Left lobe of liver (tissue), 2 donors: ENCODE results near the gene SWT1. TPM values are rescaled to one million over a fixed set of nuclear protein-coding genes. Genes with fewer than 3 reads are reported as not detected.

ENCODE experiments used
- ATAC-seq: fragments of 200-7000 bp; cut with Tn5 transposase; one replicate; pipeline ENCODE4 v1.9.1; 2020; ENCODE audit warnings: mild to moderate bottlenecking, moderate library complexity
- DNase-seq: peaks from one replicate; pipeline ENCODE4 v3.0.0-alpha.2; 2020; ENCODE audit warnings: low spot score
- total RNA-seq: library from RNA; stranded (reverse); gene quantifications from one replicate; pipeline ENCODE4 v1.2.1, GENCODE V29; 2021
- donor health status: DM: no; HTN: no; CAD: no; lungs with moderate emphysema.
- donor health status: DM: no; HTN: yes; CAD: no.

Gene SWT1
- total RNA-seq, 1 donor from 2014 or later: 3.2 TPM

DNA sequence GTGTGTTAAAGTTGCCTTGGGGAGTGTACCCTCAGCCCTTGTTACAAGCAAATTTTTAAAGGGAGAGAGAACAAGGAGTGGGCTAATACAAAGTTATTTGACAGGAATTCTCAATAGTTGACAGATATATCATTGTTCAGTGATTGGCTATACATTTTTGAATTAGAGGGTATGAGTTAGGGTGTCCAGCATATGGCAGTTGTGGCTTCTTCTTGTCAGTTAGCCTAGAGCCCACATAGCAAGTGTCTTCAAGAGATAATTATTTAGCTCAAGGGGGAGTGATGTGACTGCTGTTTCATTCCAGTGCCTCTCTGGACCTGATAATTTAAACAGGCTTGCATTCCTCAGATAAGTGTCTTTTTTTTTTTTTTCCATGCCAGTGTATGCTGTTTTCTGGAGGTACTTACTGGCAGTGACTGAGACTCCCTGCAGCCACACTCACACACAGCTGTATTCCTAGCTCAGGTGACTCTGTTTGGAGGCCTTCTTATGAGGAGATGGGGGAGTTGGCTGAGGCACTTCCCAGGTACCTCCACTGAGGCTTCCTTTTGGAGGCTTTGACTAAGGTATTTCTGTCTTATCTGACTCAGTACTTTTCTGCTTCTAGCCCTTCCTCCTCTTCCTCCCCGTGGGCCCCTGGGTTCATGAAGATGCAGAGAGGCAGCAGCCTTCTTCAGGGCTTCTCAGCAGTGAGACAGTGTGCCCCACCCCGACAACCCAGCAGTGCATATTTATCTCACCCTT, 127.7 kb downstream of the SWT1 start:
- DNase-seq (no peak), ATAC-seq (no peak)

DNA sequence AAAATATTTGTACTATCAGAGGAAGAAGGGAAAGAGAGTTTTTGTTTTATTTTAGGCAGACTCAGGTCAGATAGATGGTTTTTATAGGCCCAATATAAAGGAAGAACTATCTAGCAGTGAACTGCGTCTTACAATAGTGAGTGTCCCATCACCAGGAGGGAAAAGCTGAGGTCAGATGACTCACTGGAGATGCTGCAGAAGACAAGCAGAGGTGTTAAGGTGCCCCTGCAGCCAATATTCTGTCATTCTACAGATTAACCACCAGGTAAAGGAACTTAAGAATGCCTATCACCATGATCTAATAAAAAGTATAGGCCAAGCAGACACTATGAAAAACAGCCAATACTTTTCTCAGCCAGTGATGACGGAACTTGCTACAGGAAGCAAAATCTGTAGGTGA, 130.5 kb downstream of the SWT1 start:
- DNase-seq: no peak
- no peak for ATAC-seq

DNA sequence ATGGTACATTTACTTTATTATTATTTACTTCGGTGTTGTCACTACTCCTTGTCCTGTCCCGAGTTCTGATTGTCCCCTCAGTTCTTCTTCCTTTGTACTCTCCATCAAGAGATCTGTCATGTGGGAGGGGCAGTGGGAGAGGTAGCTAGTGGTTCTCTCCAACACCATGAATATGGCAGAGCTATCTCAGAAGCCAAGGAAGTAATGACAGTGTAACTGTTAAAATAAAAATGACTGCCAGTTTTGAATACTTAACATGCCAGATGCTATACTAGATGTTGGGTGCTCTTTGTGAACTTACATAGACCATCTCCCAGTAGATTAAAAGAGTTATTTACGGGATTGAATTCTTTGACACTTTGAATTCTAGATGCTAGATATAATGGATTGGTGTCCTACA, 131.5 kb downstream of the SWT1 start:
- ATAC-seq (no peak), DNase-seq (no peak)

DNA sequence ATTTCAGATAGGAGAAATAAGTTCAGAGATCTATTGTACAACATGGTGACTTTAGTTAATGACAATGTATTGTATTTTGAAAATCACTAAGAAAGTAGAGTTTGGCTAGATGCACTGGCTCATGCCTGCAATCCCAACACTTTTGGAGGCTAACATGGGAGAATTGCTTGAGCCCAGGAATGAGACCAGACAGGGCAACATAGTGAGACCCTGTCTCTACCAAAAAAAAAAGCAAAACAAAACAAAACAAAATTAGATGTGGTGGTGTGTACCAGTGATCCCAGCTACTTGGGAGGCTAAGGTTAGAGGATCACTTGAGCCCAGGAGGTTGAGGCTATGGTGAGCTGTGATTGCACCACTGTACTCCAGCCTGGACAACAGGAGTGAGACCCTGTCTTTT, 132.9 kb downstream of the SWT1 start:
- ATAC-seq: no peak
- DNase-seq: no peak

DNA sequence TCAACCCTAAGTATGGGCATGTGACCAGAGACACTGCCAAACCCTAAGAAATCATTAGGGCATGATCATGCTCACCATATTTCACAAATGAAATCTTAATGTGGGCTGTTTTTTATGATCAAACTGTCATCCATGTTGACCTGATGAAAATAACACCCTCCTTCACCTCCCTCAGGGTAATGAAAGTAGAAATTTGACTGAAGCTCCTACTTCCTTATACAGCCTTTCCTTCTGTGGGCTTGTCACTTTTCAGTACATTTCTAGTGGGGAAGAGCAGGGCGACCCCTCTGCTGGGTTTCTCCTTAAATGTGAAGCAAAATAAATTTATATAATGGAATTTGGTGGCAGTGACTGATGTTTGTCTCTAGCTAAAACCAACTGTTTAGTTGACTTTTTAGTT, 134.2 kb downstream of the SWT1 start:
- DNase-seq: no peak
- ATAC-seq: no peak

DNA sequence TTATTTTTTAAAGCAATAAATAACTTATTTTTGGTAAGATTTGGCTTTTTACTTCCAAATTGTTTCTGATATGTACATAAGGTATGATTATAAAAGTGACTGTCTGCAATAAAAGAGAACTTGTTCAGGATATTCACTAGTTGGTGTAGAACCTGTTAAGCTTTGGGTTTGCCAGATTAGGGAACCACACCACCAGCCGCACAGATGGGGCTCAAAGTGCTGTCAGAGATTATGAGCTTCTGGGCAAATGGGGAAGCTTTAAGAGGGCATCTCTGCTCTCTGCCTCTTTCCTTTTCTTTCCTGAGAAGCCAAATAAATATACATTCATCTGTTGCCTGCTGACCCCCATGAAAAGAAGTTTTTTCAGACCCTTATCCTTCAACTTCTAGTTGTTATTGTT, 134.7 kb downstream of the SWT1 start:
- no peak for ATAC-seq
- no peak for DNase-seq

DNA sequence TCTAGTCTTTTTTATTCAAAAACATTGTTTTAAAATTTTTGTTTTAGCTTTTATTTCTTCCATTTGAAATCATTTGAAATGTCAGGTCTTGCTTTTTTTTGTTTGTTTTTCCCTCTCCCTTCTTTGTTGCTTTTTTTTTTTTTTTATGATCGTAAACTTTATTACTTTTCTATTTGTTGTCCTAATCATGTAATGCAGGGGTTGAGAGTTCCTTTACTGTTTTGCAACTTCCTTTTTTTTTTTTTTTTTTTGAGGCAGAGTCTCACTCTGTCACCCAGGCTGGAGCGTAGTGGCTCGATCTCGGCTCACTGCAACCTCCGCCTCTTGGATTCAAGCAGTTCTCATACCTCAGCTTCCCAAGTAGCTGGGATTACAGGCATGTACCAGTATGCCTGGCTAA, 135.3 kb downstream of the SWT1 start:
- ATAC-seq (no peak), DNase-seq (no peak)

DNA sequence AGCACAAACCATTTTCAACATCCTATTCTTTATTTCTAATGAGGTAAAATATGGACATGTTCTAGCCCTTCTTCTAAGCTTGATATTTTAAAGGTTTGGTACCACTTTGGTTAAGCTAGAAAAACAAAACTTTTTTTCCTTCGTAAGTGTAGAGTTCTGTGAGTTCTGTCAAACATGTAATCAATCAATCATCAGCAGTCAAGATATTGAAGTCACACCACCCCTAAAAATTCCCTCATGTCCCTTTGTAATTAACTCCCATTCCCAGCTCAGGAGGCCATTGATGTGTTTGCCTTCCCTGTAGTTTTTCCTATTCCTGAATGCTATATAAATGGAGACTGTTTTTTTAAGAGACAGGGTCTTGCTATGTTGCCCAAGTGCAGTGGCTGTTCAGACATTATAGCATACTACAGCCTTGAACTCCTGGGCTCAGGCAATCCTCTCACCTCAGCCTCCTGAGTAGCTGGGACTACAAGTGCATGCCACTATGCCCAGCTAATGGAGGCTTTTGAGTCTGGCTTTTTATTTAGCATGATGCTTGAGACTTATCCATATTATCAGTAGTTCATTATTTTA, 137.1 kb downstream of the SWT1 start:
- ATAC-seq (no peak), DNase-seq (no peak)

DNA sequence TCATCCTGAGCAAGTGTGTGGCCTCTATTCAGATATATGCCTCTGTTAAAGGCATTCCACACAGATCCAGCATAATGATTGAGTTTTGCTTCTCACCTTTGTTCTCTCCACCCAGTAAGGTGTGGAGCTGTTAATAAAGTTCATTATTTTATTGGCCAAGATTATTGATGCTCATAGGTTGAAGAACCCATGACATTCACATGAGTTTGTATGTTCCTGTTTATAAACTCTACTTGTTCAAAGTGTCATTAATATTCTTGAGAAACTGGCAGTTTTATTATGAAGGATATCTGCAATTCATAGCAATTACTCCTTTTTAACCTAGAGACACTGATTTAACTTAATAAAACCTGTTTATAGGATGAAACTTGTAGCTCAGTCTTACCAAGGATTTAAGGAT, 138.1 kb downstream of the SWT1 start:
- ATAC-seq (no peak), DNase-seq (no peak)

DNA sequence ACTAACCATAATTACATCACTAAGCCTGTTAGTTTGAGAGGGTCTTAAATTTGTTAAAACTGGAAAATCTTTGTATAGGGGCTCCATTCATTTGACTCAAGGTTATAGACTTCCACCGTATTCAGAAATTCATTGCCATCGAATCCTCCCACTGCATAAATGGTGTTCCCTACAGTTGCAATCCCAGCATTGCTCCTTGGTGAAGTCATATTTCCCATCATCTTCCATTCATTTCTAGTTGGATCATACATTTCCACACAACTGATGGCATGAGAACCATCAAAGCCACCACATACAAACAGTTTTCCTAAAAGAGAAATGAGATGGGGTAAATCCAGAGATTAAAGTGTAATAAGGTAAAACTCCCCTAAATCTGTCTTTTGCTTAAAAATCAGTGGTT, 141.0 kb downstream of the SWT1 start:
- DNase-seq (no peak), ATAC-seq (no peak)

DNA sequence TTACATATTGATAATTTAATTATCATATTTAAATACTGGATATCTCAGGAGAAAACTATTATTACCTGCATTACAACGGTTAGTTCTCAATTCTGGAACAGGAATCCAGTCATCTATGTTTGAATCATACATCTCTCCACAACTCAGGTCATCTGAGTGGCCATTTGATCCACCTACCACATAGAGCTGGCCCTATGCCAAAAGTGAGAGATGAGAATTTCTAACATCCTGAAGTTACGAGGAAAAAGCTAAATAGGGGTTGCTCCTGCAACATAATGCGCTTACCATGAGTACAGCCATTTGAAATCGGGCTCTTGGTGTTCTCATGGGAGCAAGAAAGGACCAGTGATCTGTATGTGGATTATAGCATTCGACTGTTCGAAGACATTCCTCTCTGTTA, 143.2 kb downstream of the SWT1 start:
- DNase-seq: no peak
- ATAC-seq: no peak

DNA sequence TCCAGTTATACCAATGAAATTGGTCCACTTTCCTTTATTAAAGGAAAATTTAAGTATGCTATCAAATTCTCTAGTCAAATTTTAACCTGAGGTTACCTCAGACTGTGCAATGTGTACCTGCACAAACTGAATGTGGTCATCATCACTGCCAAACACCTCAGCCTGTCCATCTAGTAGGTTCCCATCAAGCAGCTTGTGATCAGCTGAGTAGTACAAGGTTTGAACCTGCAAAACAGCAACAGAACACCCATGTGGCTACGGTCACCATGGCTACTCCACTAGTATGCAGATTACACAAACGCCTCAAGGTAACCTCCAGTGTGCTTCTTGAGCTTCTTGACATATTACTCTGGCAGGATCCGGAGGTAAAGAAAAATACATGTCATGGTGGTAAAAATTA, 148.5 kb downstream of the SWT1 start:
- peak; percentile 63 for DNase-seq

DNA sequence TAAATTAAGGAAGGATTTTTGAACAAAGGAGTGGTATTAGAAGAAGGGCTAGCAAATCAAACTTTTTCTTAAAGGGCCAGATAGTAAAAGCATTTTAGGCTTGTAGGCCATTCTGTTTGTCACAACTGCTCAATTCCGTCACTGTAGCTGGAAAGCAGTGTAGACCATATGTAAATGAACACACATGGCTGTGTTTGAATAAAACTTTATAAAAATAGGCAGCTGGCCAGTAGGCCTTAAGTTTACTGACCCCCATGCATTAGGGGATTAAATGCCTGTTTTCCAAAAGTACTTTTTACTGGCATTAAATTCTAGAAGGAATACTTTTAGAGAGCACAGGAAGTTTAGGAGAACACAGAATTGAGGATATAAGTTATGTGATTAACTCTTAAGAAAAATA, 151.2 kb downstream of the SWT1 start:
- ATAC-seq (no peak), DNase-seq (no peak)

More for the DNA sequence above, 148.5 kb downstream of the SWT1 start:
- peak; percentile 98 for ATAC-seq

DNA sequence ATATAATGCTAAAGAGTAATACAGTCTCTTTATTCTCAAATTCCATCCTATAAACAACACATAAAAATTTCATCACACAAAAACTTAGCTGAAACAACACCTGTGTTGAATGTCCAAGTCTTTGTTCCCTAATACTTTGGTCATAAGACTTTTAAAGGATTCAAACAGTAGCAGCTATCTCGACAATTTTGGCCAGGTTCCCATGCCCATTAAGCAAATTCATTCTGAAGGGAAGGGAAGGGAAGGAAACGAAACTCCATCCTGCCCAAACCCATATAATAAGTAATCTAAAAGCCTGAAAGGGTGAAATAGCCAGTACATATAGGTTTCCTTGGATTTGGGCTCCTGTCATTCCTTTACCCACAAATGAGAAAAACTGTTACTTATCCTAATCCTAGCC, 152.6 kb downstream of the SWT1 start:
- DNase-seq (no peak), ATAC-seq (no peak)

DNA sequence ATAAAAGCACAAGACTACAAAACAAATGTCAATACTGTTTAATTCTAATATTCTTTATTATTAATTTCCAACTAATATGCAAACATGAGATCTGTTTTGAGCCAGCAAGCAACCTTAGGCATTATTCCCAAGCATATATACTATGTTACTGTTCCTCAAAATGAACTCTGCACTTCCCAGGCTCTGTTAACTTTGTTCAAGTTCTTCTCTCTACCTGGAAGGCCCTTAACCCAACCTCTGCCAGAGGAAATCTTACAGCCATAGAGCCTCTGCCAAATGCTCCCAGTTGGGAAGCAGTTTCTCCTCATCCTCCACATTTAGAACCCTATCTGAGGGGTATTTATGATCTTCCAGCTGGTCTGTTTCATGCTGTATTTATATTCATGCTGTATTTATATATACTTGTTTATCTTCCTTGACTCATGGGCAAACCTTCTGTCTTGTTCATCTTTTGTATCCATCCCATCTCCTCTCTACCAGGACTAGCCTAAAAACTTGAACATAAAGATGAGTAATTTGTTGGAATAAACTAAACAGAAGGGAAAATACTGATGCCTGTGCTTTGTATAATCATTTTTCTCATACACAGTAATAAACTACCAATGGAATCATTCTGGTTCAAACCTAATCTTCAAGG, 154.7 kb downstream of the SWT1 start:
- ATAC-seq (no peak), DNase-seq (no peak)

DNA sequence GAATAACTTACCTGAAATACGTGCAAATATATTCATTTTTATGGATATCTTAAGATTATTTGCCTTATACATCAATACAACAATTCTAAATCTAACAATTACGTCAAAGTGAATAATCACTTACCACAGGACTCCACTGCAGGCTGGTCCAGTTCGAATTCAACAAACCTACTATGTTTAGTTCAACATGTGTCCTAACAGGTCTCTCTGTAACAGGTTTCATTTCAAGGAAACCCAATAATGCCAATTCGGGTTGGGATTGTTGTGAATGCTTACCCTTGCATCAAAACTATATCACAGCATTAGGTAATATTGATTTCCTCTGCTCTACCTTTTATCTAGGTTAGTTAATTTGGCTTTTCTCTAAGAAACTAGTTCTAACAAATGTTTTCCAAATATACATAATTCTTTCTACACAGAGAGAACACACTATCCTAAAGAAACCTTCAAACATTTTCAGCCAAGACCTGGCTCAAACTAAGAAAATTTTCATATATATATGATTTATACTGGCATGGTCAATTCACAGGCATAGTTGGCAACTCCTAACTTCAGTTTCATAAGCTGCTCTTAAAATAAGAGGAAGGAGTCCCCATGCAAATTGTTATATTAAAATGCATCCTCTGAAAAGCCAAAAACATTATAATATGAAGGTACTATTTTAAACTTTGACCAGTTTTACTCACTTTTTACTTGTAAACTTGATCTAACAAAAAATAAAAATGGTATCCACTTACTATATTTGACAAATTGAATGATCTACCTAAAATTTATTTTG, 155.6 kb downstream of the SWT1 start:
- DNase-seq: no peak

DNA sequence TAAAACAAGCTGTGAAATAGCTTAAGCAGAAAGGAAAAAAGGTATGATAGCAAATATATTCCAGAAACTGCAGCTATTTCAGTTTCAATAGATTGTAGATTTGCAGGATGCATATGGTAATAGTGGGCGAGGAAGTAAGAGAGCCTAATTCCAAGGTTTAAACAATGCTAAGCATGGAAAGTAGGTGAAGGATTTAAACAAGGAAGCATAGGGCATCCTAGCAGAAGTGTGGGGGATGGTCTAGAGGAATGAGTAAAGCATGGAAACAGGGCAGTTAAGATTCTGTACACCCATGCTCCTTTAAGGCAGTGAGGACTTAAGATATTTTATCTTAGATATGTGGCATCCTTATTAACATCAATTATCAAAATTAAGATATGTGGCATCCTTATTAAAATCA, 157.4 kb downstream of the SWT1 start:
- no peak for DNase-seq
- no peak for ATAC-seq

More for the DNA sequence above, 155.6 kb downstream of the SWT1 start:
- no peak for ATAC-seq

DNA sequence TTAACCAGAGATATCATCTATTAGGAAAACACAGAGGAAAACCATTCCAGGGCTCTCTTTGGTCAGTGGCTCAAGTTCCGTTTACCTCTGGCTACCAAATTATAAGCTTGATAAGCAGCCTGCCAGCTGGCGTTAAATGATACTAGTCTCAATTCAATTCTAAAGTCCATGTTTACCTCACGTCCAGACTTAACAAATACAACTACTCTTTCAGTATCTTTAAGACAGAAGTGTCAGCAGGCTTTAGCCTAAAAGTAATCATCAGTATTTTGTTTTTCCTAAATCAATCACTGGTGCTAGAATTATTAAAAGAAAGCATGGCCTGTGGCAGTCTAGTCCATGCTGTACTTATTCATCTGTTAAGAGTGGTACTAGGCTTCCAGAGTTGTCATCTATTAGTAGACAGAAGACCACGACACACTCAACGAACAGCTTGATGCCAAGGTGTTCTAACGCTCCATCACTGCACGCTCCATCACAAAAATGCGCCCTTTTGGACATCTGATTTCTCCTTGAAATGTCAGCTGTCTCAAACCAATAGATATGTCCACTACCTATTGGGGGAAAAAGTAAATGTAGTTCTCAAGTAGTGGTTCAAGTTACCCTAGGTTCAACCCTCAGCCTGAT, 158.6 kb downstream of the SWT1 start:
- peak; percentile 43 for ATAC-seq
- DNase-seq: peak; percentile 78

DNA sequence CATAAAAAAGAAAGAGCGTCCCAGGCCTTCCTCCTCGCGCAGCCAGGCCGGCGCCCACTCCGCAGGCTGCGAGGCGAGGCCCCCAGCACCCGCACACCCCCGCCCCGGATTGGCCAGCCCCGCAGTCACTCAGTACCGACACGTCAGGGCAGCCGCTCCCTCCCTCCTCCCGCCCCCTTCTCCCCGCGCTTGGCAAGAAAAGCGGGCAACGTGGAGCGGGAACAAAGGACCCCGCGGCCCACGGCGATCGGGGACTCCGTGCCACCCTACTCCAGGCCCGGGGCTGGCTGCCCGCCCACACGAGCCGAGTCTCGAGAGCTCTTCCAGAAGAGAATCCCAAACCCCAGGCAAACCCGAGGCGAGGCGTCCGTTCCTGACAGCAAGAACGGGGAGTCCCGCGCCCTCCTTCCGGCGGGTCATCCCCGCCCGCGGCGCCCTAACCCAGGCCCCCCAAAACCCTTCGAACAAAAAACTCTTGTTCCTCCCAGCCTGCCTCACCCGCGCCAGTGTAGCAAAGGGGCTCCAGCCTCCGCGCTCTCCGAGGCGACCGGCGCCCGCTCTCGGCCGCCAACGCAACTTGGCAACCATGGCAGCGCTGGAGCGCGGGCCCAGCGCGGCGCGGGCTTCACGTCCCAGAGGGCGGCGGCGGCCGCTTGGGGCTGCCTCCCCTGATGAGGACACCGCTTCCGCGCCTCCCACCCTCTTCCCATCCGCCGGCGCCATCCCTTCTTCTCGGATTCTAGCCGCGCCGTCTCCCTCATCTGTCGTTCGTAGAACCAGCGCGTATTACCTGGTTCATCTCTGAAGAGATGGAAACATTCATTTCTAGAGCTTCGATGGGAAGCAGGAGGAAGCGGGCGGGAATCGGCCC, 159.4 kb downstream of the SWT1 start:
- ATAC-seq: peak; percentile 79
- peak; percentile 96 for DNase-seq
